Sigmoid colon (tissue), 7 donors: ENCODE results near the gene CFAP46. TPM values are rescaled to one million over a fixed set of nuclear protein-coding genes. Genes with fewer than 3 reads are reported as not detected.

Experiments used
- DNase-seq: peaks from one replicate; pipeline ENCODE4 v3.0.0-alpha.2; 2019
- H3K27ac ChIP-seq, 4 donors: fragments of 200-600 bp; sonication (generic); one replicate each; pipeline ENCODE4 v1.5.1; 2016 to 2019; ENCODE audit warnings: mild to moderate bottlenecking in 1 of 4
- H3K27me3 ChIP-seq, 3 donors: fragments of 200-600 bp; sonication (generic); one replicate each; pipeline ENCODE4 v1.5.1; 2019; ENCODE audit warnings: mild to moderate bottlenecking in 1 of 3
- H3K36me3 ChIP-seq, 4 donors: fragments of 200-600 bp; sonication (generic); one replicate each; pipeline ENCODE4 v1.5.1; 2016 to 2019
- H3K4me1 ChIP-seq, 4 donors: fragments of 200-600 bp; sonication (generic); one replicate each; pipeline ENCODE4 v1.5.1; 2017 to 2019
- H3K4me3 ChIP-seq, 4 donors: fragments of 200-600 bp; sonication (generic); one replicate each; pipeline ENCODE4 v1.5.1; 2017 to 2019; ENCODE audit warnings: mild to moderate bottlenecking in 2 of 4, moderate library complexity in 1 of 4
- H3K9me3 ChIP-seq, 4 donors: fragments of 200-600 bp in 3 of 4; sonication (generic) in 3 of 4; one replicate each; pipeline versions ENCODE4 v1.5.1 to v1.6.1; 2013 to 2019
- EP300 ChIP-seq, 4 donors: sonication (generic); formaldehyde crosslinking; IDR thresholded peaks; one replicate each; pipeline ENCODE4 v1.6.1; 2017; ENCODE audit warnings: antibody characterized with exemption in 4 of 4
- POLR2A ChIP-seq, 2 donors: fragments of 450-650 bp; IDR thresholded peaks; one replicate each; pipeline ENCODE4 v1.6.1; 2016; ENCODE audit warnings: antibody characterized with exemption in 2 of 2, mild to moderate bottlenecking in 2 of 2, moderate library complexity in 2 of 2
- POLR2AphosphoS5 ChIP-seq, 4 donors: sonication (generic); formaldehyde crosslinking; IDR thresholded peaks; one replicate each; pipeline ENCODE4 v1.6.1; 2017; ENCODE audit warnings: antibody characterized with exemption in 4 of 4
- WGBS, 2 donors: extraction: QIAGEN DNeasy Blood & Tissue Kit; methylation state at CpG; one replicate each; pipeline ENCODE4 v1.1.7; 2013; 5-methylcytosine and 5-hydroxymethylcytosine counted together
- intact Hi-C: fragments of 100-400 bp; cut with DNase I; formaldehyde crosslinking; loops from one replicate; pipeline ENCODE4 v1.15.1; 2023
- polyA plus RNA-seq, 3 donors: library from polyadenylated mRNA; stranded (reverse); fragments of 200-250 nt; gene quantifications; one replicate each; pipeline ENCODE4 v1.2.3, GENCODE V29; 2013
- total RNA-seq, 4 donors: library from RNA; depleted of rRNA; stranded (reverse); fragments of >200 nt; gene quantifications; one replicate each; pipeline ENCODE4 v1.1.0, GENCODE V29; 2016
- TF ChIP-seq, protein P1 (sequence below), 4 experiments: fragments of 450-650 bp in 3 of 4; fragments of 200-600 bp in 1 of 4; IDR thresholded peaks; one replicate each; pipeline ENCODE4 v1.5.1; 2016 to 2019; ENCODE audit warnings: antibody characterized with exemption in 4 of 4, mild to moderate bottlenecking in 3 of 4, moderate library complexity in 2 of 4
- donor health status: healthy with polysubstance abuse.
- donor health status: Bipolar disorder and iron deficiency.
- donor health status: healthy.

The CFAP46 gene
- total and polyA plus RNA-seq, 7 donors, result 0.10 to 1.7 (median 0.38) TPM; not detected in 3

DNA sequence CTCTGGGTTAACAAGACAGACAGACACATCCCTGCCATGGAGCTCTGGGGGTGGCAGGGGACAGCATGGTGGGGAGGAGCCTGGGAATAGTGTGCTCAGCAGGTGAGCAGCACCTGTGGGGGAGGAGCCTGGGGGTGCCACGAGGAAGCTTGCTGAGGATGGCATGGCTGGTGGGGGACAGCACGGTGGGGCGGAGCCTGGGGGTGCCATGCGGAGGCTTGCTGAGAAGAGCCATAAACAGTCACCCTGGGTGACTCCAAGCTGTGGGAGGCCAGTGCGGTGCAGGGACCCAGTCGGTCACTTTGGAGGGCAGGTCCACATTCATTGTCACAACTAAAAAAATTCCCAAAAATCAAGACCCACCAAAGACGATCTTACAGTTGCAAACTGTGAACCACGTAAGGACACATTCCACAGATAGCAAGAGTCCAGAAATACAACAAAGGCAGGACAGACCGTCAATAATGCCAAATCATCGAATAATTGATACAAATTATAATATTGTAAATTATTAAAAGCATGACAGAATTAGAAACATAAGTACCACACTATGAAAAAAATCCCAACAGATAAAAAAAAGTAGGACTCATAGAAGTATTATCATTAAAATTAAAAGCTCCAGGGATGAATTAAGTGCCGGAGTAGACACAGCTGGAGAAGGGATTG lies 180.8 kb downstream of the CFAP46 start:
- Histone ChIP-seq H3K4me3 (no peak overlapping the region), H3K27me3 (no peaks in the 10 kb centered on the region), H3K27ac (no peak overlapping the region), H3K36me3 (peaks cover 0 to 66% (median 29%) of the 10 kb centered on the region in 4 donors), H3K9me3 (no peaks in the 10 kb centered on the region), H3K4me1 (no peaks in the 10 kb centered on the region)
- WGBS, 2 donors, result 92 to 97% methylated on average over 11 of the region's 11 CpGs
- DNase-seq, result no peak
- TF ChIP-seq, protein P1, sequence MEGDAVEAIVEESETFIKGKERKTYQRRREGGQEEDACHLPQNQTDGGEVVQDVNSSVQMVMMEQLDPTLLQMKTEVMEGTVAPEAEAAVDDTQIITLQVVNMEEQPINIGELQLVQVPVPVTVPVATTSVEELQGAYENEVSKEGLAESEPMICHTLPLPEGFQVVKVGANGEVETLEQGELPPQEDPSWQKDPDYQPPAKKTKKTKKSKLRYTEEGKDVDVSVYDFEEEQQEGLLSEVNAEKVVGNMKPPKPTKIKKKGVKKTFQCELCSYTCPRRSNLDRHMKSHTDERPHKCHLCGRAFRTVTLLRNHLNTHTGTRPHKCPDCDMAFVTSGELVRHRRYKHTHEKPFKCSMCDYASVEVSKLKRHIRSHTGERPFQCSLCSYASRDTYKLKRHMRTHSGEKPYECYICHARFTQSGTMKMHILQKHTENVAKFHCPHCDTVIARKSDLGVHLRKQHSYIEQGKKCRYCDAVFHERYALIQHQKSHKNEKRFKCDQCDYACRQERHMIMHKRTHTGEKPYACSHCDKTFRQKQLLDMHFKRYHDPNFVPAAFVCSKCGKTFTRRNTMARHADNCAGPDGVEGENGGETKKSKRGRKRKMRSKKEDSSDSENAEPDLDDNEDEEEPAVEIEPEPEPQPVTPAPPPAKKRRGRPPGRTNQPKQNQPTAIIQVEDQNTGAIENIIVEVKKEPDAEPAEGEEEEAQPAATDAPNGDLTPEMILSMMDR (IDR thresholded peaks at IDR 0.05), result no peak
- TF ChIP-seq POLR2AphosphoS5 (IDR thresholded peaks at IDR 0.05), result no peak
- no peak for TF ChIP-seq POLR2A (IDR thresholded peaks at IDR 0.05)
- TF ChIP-seq EP300 (IDR thresholded peaks at IDR 0.05), result no peak
- intact Hi-C loops, result no loop called here

DNA sequence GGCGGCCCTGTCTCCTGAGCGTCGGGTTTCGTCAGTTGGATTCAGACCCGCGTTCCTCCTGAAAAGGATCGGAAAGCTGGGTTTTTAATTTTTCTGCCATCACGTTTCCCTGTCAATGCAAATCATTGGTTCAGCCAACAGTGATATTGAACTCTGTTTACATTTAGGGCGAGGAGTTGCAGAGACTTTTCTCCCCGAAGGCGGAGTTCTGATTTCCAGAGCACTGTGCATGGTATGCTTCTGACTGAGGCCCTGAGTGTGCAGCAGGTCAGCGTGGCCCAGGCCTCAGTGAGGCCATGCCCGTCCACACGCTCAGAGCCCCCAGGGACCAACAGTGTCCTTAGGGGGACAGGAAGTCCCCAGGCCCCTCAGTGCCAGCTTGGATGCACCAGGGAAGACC lies 183.5 kb downstream of the CFAP46 start:
- H3K27me3 ChIP-seq, result no peaks in the 10 kb centered on the region
- 54 to 87% methylated on average over 14 of the region's 14 CpGs for WGBS, 2 donors
- no peaks in the 10 kb centered on the region for H3K9me3 ChIP-seq
- intact Hi-C loops, result no loop called here
- TF ChIP-seq EP300 (IDR thresholded peaks at IDR 0.05) (no peak), POLR2A (IDR thresholded peaks at IDR 0.05) (no peak), POLR2AphosphoS5 (IDR thresholded peaks at IDR 0.05) (no peak)
- TF ChIP-seq, protein P1 (IDR thresholded peaks at IDR 0.05), result no peak
- H3K4me1 ChIP-seq, result no peaks in the 10 kb centered on the region
- H3K36me3 ChIP-seq, result peaks cover 0 to 73% (median 39%) of the 10 kb centered on the region in 4 donors
- no peak for DNase-seq
- H3K4me3 ChIP-seq, result no peak overlapping the region
- H3K27ac ChIP-seq, result no peak overlapping the region

Other genes with a start within 250 kb of the CFAP46 start
- gene NKX6-2, start 156.4 kb downstream of the CFAP46 start, total RNA-seq, result not detected
- under 1 TPM in 2 of 3 donors, not detected in 1; 0.01 to 0.60 TPM for gene NKX6-2, start 156.4 kb downstream of the CFAP46 start, polyA plus RNA-seq
- under 1 TPM in 3 of 4 donors, not detected in 1; under 0.01 to 0.28 (median 0.14) TPM for gene ADGRA1, start 145.4 kb upstream of the CFAP46 start, total RNA-seq
- gene ADGRA1, start 145.4 kb upstream of the CFAP46 start, polyA plus RNA-seq, result under 1 TPM in 1 of 3 donors, not detected in 2; 0.03 TPM
- gene KNDC1, start 217.6 kb upstream of the CFAP46 start, total RNA-seq, result 1 to 10 TPM in 1 of 4 donors, under 1 TPM in 3; 0.16 to 1.9 (median 0.52) TPM
- gene KNDC1, start 217.6 kb upstream of the CFAP46 start, polyA plus RNA-seq, result under 1 TPM in 2 of 3 donors, not detected in 1; under 0.01 to 0.15 TPM